ENCODE results near the gene KCNT1.

KCNT1 gene

DNA sequence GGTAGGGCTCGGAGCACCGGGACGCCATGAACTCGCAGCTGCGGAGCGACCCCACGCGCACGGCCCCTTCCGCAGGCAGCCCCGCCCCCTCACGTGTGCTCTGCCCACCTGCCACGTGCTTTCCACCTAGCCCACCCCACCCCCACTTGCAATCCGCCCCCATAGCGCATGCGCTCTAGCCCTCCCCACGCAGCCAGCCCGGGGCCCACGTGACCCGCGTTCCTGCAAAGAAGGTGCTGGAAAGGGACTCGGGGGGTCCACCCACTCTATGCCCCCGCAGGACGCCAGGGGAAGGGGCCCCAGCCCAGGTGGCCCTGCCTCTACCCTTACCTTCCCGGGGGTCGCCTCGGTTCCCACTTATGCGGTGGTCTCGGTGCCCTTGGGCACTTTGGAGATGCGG, 2.5 kb upstream of the KCNT1 start, which contains the start of gene SOHLH1:
Gene SOHLH1, minus strand, starts transcription at position 42 of the 400 bp plus-strand sequence. Its CDS starts 14 bp downstream, at position 28.
- DNase-seq (ENCODE audit: low read depth): no peak

DNA sequence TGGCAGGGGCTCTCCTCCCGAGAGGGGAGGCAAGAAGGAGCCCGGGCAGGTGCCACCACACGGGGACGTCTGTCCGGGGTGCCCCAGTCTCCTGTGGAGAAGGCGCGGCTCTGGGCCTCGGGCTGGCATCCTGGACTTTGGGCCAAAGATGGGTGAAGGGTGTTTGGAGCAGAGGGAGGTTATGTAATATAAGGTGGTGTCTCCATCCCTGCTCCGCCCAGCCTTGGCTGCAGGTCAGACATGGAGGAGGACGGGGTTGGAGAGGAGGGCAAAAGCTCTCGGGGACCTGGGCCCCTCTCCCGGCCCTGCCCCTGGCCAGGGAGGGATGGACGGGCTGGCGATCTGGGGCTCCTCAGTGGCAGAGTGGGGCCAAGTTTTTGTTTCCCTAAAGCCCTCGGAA, 1.5 kb upstream of the KCNT1 start:
- DNase-seq (ENCODE audit: low read depth): no peak

DNA sequence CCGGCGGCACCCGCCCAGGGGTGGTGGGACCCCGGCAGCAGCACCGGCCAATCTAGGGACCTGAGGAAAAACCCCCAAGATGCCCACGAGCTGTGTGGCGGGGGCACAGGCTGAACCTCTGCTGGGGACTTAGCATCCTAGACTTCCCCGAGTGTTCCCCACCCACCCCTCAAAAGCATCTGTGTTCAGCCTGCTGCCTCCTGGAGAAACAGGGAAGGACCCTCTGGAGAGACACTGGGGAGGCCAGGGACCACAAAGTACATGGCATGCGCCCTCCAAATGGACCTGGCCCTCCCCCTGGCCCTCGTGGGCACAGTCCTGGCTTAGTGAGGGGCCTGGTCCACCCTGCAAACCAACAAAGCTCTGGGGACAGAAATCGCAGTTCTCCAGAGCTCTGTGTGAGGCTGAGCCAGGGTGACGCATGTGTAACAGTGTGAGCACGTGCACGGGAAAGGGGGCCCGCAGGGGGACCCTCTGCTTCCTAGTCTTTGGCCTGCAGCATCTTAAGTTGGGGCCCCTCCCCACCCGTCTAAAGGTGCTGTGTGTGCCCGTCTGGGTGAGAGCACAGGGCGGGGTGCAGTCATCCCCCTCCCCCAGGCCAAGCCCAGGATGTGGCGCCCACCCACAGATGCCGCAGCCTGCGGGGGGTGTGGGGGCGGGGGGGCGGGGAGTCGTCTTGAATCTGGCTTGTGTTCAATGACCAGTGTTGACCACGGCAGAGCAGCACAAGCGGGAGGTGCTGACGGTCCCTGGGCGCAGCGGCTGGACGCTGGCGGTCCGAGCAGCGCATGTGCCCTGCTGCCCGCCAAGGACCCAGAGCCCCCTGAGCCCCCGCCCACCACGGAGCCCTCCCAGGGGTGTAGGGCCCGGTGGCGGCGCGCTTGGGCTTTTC, 672 bp upstream of the KCNT1 start:
- no peak for DNase-seq (ENCODE audit: low read depth)

DNA sequence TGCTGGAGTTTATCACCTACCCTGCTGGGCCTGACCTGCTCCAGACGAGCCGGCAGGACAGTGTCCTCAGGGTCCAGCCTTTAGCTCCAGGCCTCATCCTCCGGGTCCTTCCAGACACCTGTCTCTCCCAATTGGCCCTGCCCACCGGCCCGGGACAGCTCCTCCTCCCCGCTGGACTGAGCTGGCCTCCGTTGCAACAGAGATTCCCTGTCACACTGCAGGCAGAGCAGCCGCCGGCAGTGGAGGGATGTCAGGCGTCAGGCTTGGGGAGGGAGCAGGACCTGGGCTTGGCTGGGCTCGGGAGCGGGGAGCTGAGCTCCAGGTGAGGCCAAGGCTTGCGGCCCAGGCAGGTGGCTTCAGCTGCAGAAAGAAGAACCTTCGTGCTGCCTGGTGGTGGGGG, 1.7 kb downstream of the KCNT1 start:
- DNase-seq (ENCODE audit: low read depth): no peak

DNA sequence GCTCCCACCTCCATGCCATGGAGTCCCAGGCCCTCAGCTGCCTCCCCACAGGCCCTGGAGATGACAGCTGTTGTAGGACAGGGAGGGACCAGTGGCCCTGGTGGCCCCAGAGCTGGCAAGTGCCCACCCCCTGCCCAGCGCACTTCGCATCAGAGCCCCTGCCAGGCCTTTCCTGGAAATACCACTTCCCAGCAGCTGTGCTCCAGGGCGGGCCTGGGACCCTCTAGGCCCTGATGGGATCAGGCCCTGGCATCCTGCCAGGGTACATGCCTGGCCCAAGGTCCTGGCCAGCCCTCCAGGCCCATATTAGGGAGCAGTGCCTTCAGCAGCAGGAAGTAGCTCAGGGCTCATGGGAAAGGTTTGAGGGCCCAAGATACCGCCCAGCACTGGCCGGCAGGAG, 2.5 kb downstream of the KCNT1 start:
- no peak for DNase-seq (ENCODE audit: low read depth)

DNA sequence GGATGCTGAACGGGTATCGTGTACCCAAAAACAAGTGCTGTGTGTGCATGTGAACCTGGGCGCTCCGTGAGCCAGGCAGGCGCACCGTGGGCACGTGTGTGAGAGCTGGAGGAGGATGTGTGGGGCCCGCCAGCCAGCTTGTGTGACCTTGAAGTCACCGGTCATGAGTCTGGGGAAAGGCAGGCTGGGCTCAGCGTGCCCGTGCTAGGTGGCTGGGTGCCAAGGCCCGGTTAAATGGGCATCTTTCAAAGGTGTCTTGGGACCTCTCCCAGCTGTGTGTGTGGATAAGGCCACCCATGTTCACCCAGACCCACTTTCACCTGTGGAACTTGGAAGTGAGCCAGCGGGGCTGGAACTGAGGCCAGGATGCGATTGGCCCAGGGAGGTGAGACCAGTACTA, 3.4 kb downstream of the KCNT1 start:
- no peak for DNase-seq (ENCODE audit: low read depth)

DNA sequence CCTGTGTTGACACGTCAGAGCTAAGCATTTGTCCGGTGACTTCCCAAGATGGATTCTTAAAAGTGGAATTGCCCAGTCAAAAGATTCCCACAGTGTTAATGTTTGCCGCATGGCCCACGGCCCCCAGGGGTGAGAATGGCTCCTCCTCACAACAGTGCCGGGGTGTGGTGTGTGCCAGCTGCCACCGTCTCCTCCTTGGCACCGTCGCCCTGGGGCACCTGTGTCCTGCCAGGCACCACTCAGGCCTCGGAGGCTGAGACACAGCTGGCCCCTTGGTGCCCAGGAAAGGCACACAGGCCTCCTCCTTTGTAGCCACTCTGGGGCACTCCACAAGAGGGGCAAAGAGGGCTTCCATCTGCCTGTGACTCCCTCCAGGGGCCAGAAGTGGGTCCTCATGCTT, 4.3 kb downstream of the KCNT1 start:
- no peak for DNase-seq (ENCODE audit: low read depth)

DNA sequence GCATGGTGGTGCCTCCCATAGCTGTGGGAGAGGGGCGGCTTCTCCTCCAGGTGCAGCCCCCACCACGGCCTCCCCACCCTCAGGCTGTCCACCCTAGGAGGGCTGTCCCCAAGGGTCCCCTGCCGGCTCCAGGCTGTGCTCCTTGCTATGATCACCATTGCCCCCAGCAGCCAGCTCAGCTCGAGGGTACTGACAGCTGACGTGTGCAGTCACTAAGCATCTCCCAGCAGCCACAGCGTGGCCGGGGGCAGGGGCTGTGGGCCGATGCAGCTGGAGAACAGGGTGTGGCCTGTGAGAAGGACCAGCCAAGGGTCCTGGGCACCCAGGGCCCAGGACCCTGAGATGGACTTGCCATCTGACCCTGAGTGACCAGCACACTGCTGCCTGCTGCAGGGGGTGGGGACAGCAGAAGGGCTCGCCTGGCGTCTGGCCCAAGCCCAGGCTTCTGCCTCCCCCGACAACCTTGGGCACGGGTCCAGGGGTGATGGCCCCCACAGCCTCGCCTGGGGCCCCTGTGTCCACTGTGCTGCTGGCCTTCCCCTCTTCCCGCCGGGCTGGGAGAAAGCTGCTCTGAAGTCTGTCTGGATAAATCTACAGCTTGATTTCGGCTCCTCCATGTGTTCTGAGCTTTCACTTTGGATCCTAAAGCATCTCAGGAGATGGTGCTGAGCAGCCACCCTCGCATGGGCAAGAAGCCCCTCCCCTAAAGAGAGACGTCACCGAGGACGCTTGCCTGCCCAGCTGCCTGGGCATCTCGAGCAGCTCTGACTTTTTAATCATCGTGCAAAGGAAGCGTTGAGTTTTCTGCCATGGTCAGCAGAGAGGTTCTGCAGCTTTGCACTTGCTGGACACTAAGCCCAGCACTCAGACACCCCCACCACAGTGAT, 5.5 kb downstream of the KCNT1 start:
- no peak for DNase-seq (ENCODE audit: low read depth)

DNA sequence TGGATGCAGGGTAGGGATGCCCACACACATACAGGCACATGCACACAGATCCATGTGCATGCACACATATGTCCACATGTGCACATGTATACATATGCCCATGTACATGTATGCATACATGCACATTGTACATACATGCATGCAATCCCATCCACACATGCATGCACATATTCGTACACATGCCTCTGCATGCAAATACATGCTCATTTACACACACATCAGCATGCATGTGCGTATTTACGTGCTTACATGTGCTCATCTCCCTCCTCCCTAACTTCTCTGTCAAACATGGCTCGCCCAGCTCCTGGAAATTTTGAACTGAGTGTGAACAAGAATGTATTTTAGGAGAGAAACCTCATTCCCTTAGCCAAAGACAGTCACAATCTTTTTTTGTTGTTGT, 6.2 kb downstream of the KCNT1 start:
- no peak for DNase-seq (ENCODE audit: low read depth)

DNA sequence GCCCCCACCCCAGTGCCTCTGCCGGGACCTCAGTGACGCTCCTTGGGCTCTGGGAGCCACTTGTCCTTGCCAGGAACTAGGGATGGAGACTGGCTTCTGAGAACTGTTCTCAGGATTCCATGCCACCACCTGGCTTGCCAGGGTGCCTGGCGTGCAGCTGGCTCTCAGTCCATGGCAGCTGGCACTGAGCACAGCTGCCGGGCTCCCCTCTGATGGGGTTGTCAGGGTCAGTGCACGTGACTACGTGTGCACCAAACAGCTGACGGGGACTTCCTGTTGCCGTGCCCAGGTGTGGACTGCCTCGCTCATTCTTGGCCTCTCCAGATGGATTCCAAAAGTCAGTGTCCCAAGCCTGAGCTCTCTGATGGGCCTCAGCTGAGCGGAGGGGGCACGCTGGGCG, 9.4 kb downstream of the KCNT1 start:
- no peak for DNase-seq (ENCODE audit: low read depth)

DNA sequence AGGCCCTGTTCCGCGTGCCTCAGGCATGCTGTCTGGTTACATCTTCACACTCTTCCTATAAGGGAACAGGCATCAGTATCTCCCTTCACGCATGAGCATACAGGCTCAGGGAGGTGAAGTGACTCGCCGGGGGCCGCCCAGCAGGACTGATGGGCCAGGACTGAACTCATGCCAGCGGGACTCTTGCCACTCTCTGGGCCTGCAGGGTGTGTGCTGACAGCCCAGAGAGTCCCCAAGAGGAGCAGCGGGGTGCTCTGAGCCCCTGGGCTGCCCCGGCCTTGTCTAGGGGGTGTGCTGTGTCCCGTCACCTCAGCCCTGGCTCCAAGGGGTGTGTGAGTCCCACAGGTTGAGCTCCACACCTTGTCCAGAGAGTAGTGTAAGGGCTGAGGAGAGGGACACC, 9.9 kb downstream of the KCNT1 start:
- no peak for DNase-seq (ENCODE audit: low read depth)

DNA sequence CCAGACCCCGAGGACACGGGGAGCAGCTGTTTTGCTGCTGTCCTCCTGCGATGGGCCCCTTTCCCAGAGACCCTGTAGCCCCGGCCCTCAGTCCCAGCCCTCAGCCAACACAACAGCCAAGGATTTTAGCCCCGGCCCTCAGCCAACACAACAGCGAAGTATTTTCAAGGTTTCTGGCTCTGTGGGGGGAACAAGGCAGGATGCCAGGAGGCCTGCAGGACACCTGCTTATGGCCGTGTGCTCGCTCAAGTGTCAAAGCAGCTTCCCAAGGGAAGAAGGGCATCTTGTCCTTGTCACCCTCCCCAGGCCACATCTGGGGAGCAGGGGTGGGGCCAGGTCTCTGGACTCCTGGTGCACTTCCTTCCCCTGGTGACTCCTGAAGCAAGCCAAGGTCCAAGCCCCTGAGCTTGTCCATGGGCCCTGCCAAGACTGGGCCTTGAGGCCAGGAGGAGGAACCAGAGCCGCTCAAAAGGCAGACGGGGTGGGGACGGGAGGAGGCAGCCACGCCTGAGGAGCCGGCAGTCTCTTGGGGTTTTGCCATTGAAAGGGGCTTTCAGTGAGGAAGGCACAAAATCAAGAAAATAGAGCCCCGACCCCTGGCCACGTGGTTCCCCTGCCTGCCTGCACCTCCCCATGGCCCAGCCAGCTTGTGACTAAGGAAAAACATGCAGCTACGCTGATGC, 10.8 kb downstream of the KCNT1 start:
- DNase-seq (ENCODE audit: low read depth): no peak

DNA sequence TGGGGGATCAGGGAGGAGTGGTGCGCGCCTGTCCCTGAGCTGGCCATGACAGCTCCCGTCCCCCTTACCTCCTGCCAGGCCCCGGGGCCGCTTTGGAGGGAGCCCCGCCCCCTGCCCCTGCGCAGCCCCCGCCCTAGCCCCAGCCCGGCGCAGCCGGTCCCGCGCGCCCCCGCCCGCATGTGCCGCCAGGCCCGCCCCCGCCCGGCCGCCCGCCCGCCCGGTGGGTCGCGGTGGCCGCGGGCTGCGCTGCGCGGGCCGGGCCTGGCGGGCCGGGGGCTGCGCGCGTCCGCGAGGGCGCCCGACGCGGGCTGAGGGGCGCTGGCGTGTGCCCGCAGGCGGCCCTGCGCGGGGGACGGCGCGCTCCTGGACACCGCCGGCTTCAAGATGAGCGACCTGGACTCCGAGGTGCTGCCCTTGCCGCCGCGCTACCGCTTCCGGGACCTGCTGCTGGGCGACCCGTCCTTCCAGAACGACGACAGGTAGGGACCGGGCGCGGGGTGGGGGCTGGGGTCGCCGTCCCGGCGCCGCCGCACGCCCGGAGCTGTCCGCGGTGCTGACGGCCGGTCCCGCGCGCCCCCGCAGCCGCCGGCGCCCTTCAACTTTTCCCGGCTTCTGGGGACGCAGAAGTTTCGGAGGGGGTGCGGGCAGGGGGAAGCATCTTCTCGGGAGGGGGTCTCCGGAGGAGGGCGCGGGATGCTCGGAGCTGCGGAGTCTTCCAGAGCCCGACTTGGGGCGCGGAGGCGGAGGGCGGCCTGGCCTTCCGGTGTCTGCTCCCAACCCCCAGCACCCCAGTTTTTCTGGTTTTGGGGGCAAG, 12.5 kb downstream of the KCNT1 start:
- no peak for DNase-seq (ENCODE audit: low read depth)

DNA sequence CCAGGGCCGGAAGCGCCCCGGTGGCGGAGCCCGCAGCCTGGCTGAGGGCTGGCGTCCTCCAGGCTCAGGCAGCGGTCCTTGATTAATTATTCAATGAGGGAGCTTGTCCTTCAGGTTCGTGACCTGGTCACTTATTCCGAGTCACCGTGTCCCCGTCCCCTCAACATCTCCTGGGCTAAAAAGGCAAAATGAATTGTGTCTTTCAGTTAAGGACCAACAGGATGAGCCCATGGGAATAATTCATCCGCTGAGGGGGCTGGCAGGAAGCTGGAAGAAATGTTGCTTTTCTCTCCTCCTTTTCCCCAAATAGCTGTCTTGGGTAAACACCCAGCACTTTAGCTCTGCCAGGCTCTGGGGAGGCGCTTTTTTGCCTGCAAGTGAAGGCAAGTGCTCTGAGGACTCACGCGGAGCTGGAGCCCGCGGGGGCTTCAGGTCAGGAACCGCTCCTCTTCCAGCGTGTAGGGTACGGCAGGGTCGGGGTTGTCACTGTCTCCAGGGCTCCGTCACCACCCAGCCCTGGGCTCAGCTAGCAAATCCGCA, 13.1 kb downstream of the KCNT1 start:
- no peak for DNase-seq (ENCODE audit: low read depth)

DNA sequence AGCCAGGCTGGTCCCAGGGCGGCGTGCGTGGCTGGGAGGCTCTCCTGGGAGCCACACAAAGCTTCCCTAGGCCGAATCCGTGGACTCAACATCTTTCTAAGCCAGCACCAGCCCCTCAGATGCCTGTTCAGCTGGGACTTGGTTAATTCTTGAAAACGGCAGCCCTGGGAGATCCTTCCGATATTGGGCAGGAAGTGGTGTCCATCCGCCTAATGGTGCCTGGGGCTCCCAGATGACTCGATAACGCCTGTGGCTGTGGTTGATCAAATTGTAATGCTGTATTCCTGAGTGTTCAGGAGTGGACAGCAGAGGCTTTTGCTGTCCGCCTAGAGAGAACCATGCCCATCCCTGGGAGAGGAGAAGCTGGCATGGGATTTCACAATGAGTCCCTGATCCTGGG, 14.1 kb downstream of the KCNT1 start:
- DNase-seq (ENCODE audit: low read depth): no peak

DNA sequence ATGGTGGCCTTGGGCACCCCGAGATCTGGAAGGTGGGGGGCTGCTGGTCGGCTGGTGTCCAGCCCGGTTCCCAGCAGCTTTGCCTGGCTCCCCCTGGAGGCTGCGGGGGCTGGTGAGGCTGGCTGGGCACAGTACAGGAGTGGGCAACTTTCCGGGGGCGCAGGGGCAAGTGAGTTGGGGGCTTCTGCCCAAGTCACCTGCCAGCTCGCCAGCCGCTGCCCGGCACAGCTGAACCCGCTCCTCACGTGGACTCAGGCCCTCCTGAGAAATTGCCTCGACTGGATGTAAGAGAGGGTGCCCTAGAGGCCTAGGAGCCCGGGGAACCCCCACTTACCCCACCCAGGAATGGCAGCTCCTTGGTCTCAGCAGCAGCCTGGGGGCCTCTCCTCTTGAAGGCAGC, 15.4 kb downstream of the KCNT1 start:
- no peak for DNase-seq (ENCODE audit: low read depth)

DNA sequence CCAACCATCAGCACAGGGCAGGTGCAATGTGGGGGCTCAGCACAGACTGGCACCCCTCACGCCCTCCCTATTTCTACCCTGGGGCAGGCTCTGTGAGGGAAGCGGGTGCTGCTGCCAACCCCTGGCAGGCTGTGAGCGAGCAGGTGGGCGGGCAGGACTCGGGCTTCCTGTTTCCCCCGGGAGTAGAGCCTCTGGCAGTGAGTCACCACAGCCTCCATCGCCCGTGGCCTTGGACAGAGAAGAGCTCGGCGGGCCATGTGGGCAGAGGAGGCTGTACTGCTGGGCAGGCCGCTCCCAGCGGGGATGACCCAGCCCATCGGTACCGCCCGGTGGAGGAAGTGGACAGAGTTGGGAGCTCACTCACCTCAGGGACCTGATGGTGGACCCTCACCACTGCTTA, 16.6 kb downstream of the KCNT1 start:
- DNase-seq (ENCODE audit: low read depth): no peak

DNA sequence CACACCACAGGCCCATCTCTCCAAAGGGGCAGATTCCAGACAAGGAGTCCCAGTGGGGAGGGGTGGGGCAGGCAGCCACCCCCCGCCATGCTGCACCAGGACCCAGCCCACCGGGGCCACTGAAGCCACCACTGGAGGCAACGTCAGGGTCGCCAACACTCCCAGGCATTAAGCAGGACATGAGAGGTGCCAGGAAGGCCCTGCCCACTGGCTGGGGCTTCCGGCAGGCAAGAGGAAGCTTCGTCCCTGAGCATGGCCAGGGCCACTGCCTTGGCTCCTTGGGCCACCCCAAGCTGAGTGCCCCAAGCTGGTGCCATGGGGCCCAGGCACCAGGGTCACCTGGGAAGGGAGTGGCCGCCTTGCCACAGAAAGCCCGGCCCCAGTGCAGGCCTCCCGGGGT, 17.5 kb downstream of the KCNT1 start:
- no peak for DNase-seq (ENCODE audit: low read depth)

DNA sequence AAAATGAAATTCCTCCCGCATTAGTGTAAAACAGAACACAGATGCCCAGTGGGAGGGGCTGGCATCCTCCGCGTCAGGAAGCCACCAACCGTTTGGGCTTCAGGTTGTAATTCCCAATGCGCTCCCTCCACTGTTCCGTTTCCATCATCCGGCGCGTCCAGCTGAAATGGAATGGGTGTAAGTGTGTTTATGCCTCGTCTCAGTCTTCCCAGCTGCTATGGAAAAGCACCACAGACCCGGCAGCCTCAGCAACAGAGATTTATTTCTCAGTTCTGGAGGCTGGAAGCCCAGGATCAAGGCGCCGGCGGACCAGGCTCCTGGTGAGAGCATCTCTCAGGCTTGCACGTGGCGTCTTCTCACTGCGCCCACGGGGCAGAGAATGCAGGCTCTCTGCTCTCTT, 20.4 kb downstream of the KCNT1 start:
- DNase-seq (ENCODE audit: low read depth): no peak

DNA sequence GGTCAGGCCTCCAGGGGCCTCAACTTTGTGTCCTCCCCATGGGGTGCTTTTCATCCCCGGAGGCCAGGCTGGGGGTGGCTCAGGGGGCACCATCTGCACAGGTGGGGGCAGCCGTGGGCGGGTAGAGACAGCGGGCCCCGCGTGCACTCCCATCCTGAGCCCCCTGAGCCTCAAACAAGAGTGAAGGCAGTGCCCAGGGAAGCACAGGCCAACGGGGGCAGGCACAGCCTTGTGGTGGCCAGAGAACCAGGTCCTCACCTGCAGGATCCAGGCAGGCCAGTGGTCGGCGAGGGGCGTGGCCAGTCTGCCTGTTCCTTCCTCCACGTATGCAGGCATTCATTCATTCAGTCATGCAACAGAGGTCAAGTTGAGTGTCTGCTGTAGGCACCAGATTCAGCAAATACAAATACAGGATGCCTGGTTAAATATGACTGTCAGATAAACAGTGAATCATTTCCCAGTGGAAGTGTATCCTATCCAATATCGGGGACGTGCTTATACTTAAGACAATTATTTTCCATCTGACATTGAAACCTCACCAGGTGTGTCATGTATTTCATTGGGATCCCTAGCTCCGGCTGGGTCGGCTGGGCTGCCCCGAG, 22.3 kb downstream of the KCNT1 start:
- DNase-seq (ENCODE audit: low read depth): no peak
